Measurements from ENCODE around the gene GSN. TPM values are rescaled to one million over a fixed set of nuclear protein-coding genes. Genes with fewer than 3 reads are reported as not detected.

Gene GSN
- total RNA-seq, 4 donors from 2014 or later: 487 to 785 (median 662) TPM

- Histone ChIP-seq H3K27me3 (no peaks in the 10 kb centered on the region), H3K4me1 (no peaks in the 10 kb centered on the region), H3K4me3 (no peak overlapping the region), H3K27ac (no peak overlapping the region), H3K9me3 (no peaks in the 10 kb centered on the region), H3K36me3 (no peaks in the 10 kb centered on the region)
- intact Hi-C loops (cut with DNase I; ENCODE audit: low total_unique reads) (no loop called here), in situ Hi-C loops (cut with MboI; ENCODE audit: low sequenced_read_pairs in 4 of 4) (no loop called here)
- DNase-seq: no peak
- TF ChIP-seq CTCF (IDR thresholded peaks at IDR 0.05 in 4 of 5, conservative IDR thresholded peaks at IDR 0.05 in 1 of 5): no peak
- no peak for TF ChIP-seq POLR2A (IDR thresholded peaks at IDR 0.05)
- no peak for ATAC-seq
Observed at GRCh38 chr9:121230256-121230655, 37.7 kb upstream of the GSN start.

- Histone ChIP-seq H3K27ac (no peak overlapping the region), H3K9me3 (no peaks in the 10 kb centered on the region), H3K36me3 (no peaks in the 10 kb centered on the region), H3K27me3 (no peaks in the 10 kb centered on the region), H3K4me3 (no peak overlapping the region), H3K4me1 (no peaks in the 10 kb centered on the region)
- DNase-seq: no peak
- in situ Hi-C loops (cut with MboI; ENCODE audit: low sequenced_read_pairs in 4 of 4) (no loop called here), intact Hi-C loops (cut with DNase I; ENCODE audit: low total_unique reads) (no loop called here)
- no peak for ATAC-seq
- TF ChIP-seq CTCF (IDR thresholded peaks at IDR 0.05 in 4 of 5, conservative IDR thresholded peaks at IDR 0.05 in 1 of 5): no peak
- no peak for TF ChIP-seq POLR2A (IDR thresholded peaks at IDR 0.05)
Observed at GRCh38 chr9:121232251-121232650, 35.7 kb upstream of the GSN start.

- no peaks in the 10 kb centered on the region for H3K9me3 ChIP-seq
- ATAC-seq (no peak), DNase-seq (no peak)
- in situ Hi-C loops (cut with MboI; ENCODE audit: low sequenced_read_pairs in 4 of 4): no loop called here
- TF ChIP-seq CTCF (IDR thresholded peaks at IDR 0.05 in 4 of 5, conservative IDR thresholded peaks at IDR 0.05 in 1 of 5) (no peak), POLR2A (IDR thresholded peaks at IDR 0.05) (no peak)
- intact Hi-C loops (cut with DNase I; ENCODE audit: low total_unique reads): no loop called here
- no peak overlapping the region for H3K4me3 ChIP-seq
- H3K27me3 ChIP-seq: no peaks in the 10 kb centered on the region
- H3K36me3 ChIP-seq: no peaks in the 10 kb centered on the region
- H3K4me1 ChIP-seq: no peaks in the 10 kb centered on the region
- no peak overlapping the region for H3K27ac ChIP-seq
Observed at GRCh38 chr9:121233906-121234831, 33.8 kb upstream of the GSN start.

- TF ChIP-seq POLR2A (IDR thresholded peaks at IDR 0.05): no peak
- TF ChIP-seq CTCF (IDR thresholded peaks at IDR 0.05 in 4 of 5, conservative IDR thresholded peaks at IDR 0.05 in 1 of 5): no peak
- in situ Hi-C loops (cut with MboI; ENCODE audit: low sequenced_read_pairs in 4 of 4) (no loop called here), intact Hi-C loops (cut with DNase I; ENCODE audit: low total_unique reads) (no loop called here)
- Histone ChIP-seq H3K9me3 (no peaks in the 10 kb centered on the region), H3K4me3 (no peak overlapping the region), H3K27ac (no peak overlapping the region), H3K4me1 (no peaks in the 10 kb centered on the region), H3K36me3 (no peaks in the 10 kb centered on the region), H3K27me3 (no peaks in the 10 kb centered on the region)
- no peak for ATAC-seq
- no peak for DNase-seq
Observed at GRCh38 chr9:121234832-121235161, 33.2 kb upstream of the GSN start.
